ENCODE results near the gene ZNF280D. TPM values are rescaled to one million over a fixed set of nuclear protein-coding genes. Genes with fewer than 3 reads are reported as not detected.

Gene ZNF280D
- total RNA-seq, 2 experiments from 2014 or later, result 18.9 to 19.7 TPM

- intact Hi-C loops (cut with DNase I, micrococcal nuclease), result no loop called here
- DNase-seq (no peak), ATAC-seq (no peak)
- Mint-ChIP-seq H3K4me3 (no peak overlapping the region), H3K27ac (no peak overlapping the region), H3K4me1 (peaks cover 2% of the 10 kb centered on the region), H3K36me3 (ENCODE audit: low read depth) (peaks cover 26% of the 10 kb centered on the region), H3K27me3 (no peaks in the 10 kb centered on the region), H3K9me3 (ENCODE audit: low read depth) (no peaks in the 10 kb centered on the region)
- POLR2A ChIA-PET, result interaction anchor here (0.6 kb wide), 1 partner anchor 37 kb away, joined by 4 read pairs; no protein-coding TSS in a partner anchor
- CTCF ChIA-PET, result no interaction called here
These were observed 35.0 kb downstream of the ZNF280D start for GRCh38 chr15:56698270-56698669.

GRCh38 chr15:56693761-56694160 is 39.5 kb downstream of the ZNF280D start:
- H3K9me3 Mint-ChIP-seq (ENCODE audit: low read depth), result no peaks in the 10 kb centered on the region
- intact Hi-C loops (cut with DNase I, micrococcal nuclease), result no loop called here
- no peaks in the 10 kb centered on the region for H3K27me3 Mint-ChIP-seq
- H3K27ac Mint-ChIP-seq, result no peak overlapping the region
- ChIA-PET CTCF (interaction anchor here (0.7 kb wide), 1 partner anchor 50 kb away, joined by 3 read pairs; no protein-coding TSS in a partner anchor), POLR2A (no interaction called here)
- no peaks in the 10 kb centered on the region for H3K4me1 Mint-ChIP-seq
- H3K36me3 Mint-ChIP-seq (ENCODE audit: low read depth), result peaks cover 7% of the 10 kb centered on the region
- DNase-seq (no peak), ATAC-seq (no peak)
- no peak overlapping the region for H3K4me3 Mint-ChIP-seq

GRCh38 chr15:56690733-56691132 is 42.6 kb downstream of the ZNF280D start:
- no peak overlapping the region for H3K27ac Mint-ChIP-seq
- DNase-seq (no peak), ATAC-seq (no peak)
- intact Hi-C loops (cut with DNase I, micrococcal nuclease), result no loop called here
- H3K27me3 Mint-ChIP-seq, result no peaks in the 10 kb centered on the region
- no peaks in the 10 kb centered on the region for H3K4me1 Mint-ChIP-seq
- H3K4me3 Mint-ChIP-seq, result no peak overlapping the region
- ChIA-PET CTCF (no interaction called here), POLR2A (no interaction called here)
- no peaks in the 10 kb centered on the region for H3K9me3 Mint-ChIP-seq (ENCODE audit: low read depth)
- peaks cover 6% of the 10 kb centered on the region for H3K36me3 Mint-ChIP-seq (ENCODE audit: low read depth)

- Mint-ChIP-seq H3K9me3 (ENCODE audit: low read depth) (no peaks in the 10 kb centered on the region), H3K4me3 (no peak overlapping the region), H3K27me3 (no peaks in the 10 kb centered on the region), H3K27ac (no peak overlapping the region), H3K4me1 (no peaks in the 10 kb centered on the region), H3K36me3 (ENCODE audit: low read depth) (peaks cover 6% of the 10 kb centered on the region)
- ChIA-PET CTCF (no interaction called here), POLR2A (no interaction called here)
- DNase-seq, result no peak
- no peak for ATAC-seq
- intact Hi-C loops (cut with DNase I, micrococcal nuclease), result no loop called here
These were observed 49.4 kb downstream of the ZNF280D start for GRCh38 chr15:56683908-56684307.

GRCh38 chr15:56681113-56681512 is 52.2 kb downstream of the ZNF280D start:
- ATAC-seq, result no peak
- intact Hi-C loops (cut with DNase I, micrococcal nuclease), result no loop called here
- Mint-ChIP-seq H3K9me3 (ENCODE audit: low read depth) (no peaks in the 10 kb centered on the region), H3K4me1 (no peaks in the 10 kb centered on the region), H3K36me3 (ENCODE audit: low read depth) (peaks cover 7% of the 10 kb centered on the region), H3K27ac (no peak overlapping the region), H3K4me3 (no peak overlapping the region), H3K27me3 (no peaks in the 10 kb centered on the region)
- DNase-seq, result no peak
- ChIA-PET POLR2A (interaction anchor here (0.6 kb wide), 1 partner anchor 1087 kb away, joined by 4 read pairs; no protein-coding TSS in a partner anchor), CTCF (interaction anchor here (1.0 kb wide), 1 partner anchor 15 kb away, joined by 3 read pairs; no protein-coding TSS in a partner anchor)

- Mint-ChIP-seq H3K4me1 (no peaks in the 10 kb centered on the region), H3K36me3 (ENCODE audit: low read depth) (peaks cover 16% of the 10 kb centered on the region), H3K9me3 (ENCODE audit: low read depth) (no peaks in the 10 kb centered on the region), H3K4me3 (no peak overlapping the region), H3K27me3 (no peaks in the 10 kb centered on the region), H3K27ac (no peak overlapping the region)
- ATAC-seq (no peak), DNase-seq (no peak)
- ChIA-PET POLR2A (interaction anchor here (0.6 kb wide), 1 partner anchor 9 kb away, joined by 4 read pairs; no protein-coding TSS in a partner anchor), CTCF (interaction anchor here (1.6 kb wide), 1 partner anchor 191 kb away, joined by 3 read pairs; no protein-coding TSS in a partner anchor)
- intact Hi-C loops (cut with DNase I, micrococcal nuclease), result no loop called here
These were observed 54.1 kb downstream of the ZNF280D start for GRCh38 chr15:56679225-56679624.

- no peaks in the 10 kb centered on the region for H3K27me3 Mint-ChIP-seq
- no peaks in the 10 kb centered on the region for H3K4me1 Mint-ChIP-seq
- no peak for DNase-seq
- CTCF ChIA-PET, result no interaction called here
- ATAC-seq, result no peak
- peaks cover 16% of the 10 kb centered on the region for H3K36me3 Mint-ChIP-seq (ENCODE audit: low read depth)
- intact Hi-C loops (cut with DNase I, micrococcal nuclease), result no loop called here
- H3K9me3 Mint-ChIP-seq (ENCODE audit: low read depth), result no peaks in the 10 kb centered on the region
- no peak overlapping the region for H3K27ac Mint-ChIP-seq
- POLR2A ChIA-PET, result no interaction called here
- H3K4me3 Mint-ChIP-seq, result no peak overlapping the region
These were observed 54.7 kb downstream of the ZNF280D start for GRCh38 chr15:56678571-56678970.

- no peaks in the 10 kb centered on the region for H3K9me3 Mint-ChIP-seq (ENCODE audit: low read depth)
- no peaks in the 10 kb centered on the region for H3K27me3 Mint-ChIP-seq
- no peak overlapping the region for H3K4me3 Mint-ChIP-seq
- ATAC-seq, result no peak
- intact Hi-C loops (cut with DNase I, micrococcal nuclease), result no loop called here
- no peak for DNase-seq
- no peak overlapping the region for H3K27ac Mint-ChIP-seq
- peaks cover 16% of the 10 kb centered on the region for H3K36me3 Mint-ChIP-seq (ENCODE audit: low read depth)
- ChIA-PET POLR2A (no interaction called here), CTCF (no interaction called here)
- H3K4me1 Mint-ChIP-seq, result no peaks in the 10 kb centered on the region
These were observed 56.0 kb downstream of the ZNF280D start for GRCh38 chr15:56677271-56677670.

GRCh38 chr15:56675930-56676329 is 57.4 kb downstream of the ZNF280D start:
- ATAC-seq (no peak), DNase-seq (no peak)
- Mint-ChIP-seq H3K27ac (no peak overlapping the region), H3K9me3 (ENCODE audit: low read depth) (no peaks in the 10 kb centered on the region), H3K27me3 (no peaks in the 10 kb centered on the region), H3K36me3 (ENCODE audit: low read depth) (peaks cover 20% of the 10 kb centered on the region), H3K4me3 (no peak overlapping the region), H3K4me1 (no peaks in the 10 kb centered on the region)
- ChIA-PET CTCF (no interaction called here), POLR2A (interaction anchor here (0.7 kb wide), 1 partner anchor 225 kb away, joined by 3 read pairs; no protein-coding TSS in a partner anchor)
- intact Hi-C loops (cut with DNase I, micrococcal nuclease), result no loop called here

- intact Hi-C loops (cut with DNase I, micrococcal nuclease), result no loop called here
- H3K9me3 Mint-ChIP-seq (ENCODE audit: low read depth), result no peaks in the 10 kb centered on the region
- ChIA-PET POLR2A (no interaction called here), CTCF (no interaction called here)
- H3K27ac Mint-ChIP-seq, result no peak overlapping the region
- peaks cover 20% of the 10 kb centered on the region for H3K36me3 Mint-ChIP-seq (ENCODE audit: low read depth)
- no peak for DNase-seq
- H3K4me1 Mint-ChIP-seq, result no peaks in the 10 kb centered on the region
- no peak for ATAC-seq
- no peak overlapping the region for H3K4me3 Mint-ChIP-seq
- H3K27me3 Mint-ChIP-seq, result no peaks in the 10 kb centered on the region
These were observed 58.5 kb downstream of the ZNF280D start for GRCh38 chr15:56674857-56675256.

GRCh38 chr15:56672721-56673120 is 60.6 kb downstream of the ZNF280D start:
- no peaks in the 10 kb centered on the region for H3K4me1 Mint-ChIP-seq
- H3K27me3 Mint-ChIP-seq, result no peaks in the 10 kb centered on the region
- H3K4me3 Mint-ChIP-seq, result no peak overlapping the region
- no peak overlapping the region for H3K27ac Mint-ChIP-seq
- POLR2A ChIA-PET, result no interaction called here
- peaks cover 16% of the 10 kb centered on the region for H3K36me3 Mint-ChIP-seq (ENCODE audit: low read depth)
- CTCF ChIA-PET, result no interaction called here
- no peak for DNase-seq
- intact Hi-C loops (cut with DNase I, micrococcal nuclease), result no loop called here
- no peak for ATAC-seq
- no peaks in the 10 kb centered on the region for H3K9me3 Mint-ChIP-seq (ENCODE audit: low read depth)

GRCh38 chr15:56667517-56667916 is 65.8 kb downstream of the ZNF280D start:
- Mint-ChIP-seq H3K9me3 (ENCODE audit: low read depth) (no peaks in the 10 kb centered on the region), H3K27ac (no peak overlapping the region), H3K27me3 (no peaks in the 10 kb centered on the region), H3K4me1 (no peaks in the 10 kb centered on the region), H3K4me3 (no peak overlapping the region), H3K36me3 (ENCODE audit: low read depth) (peaks cover 28% of the 10 kb centered on the region)
- ATAC-seq, result no peak
- no peak for DNase-seq
- intact Hi-C loops (cut with DNase I, micrococcal nuclease), result no loop called here
- ChIA-PET POLR2A (no interaction called here), CTCF (no interaction called here)

- ATAC-seq (no peak), DNase-seq (no peak)
- CTCF ChIA-PET, result interaction anchor here (1.2 kb wide), 2 partner anchors 79 to 478 kb away, joined by 3 to 4 read pairs; no protein-coding TSS in a partner anchor
- no peak overlapping the region for H3K27ac Mint-ChIP-seq
- peaks cover 32% of the 10 kb centered on the region for H3K36me3 Mint-ChIP-seq (ENCODE audit: low read depth)
- POLR2A ChIA-PET, result no interaction called here
- H3K27me3 Mint-ChIP-seq, result no peaks in the 10 kb centered on the region
- H3K9me3 Mint-ChIP-seq (ENCODE audit: low read depth), result no peaks in the 10 kb centered on the region
- intact Hi-C loops (cut with DNase I, micrococcal nuclease), result no loop called here
- H3K4me1 Mint-ChIP-seq, result no peaks in the 10 kb centered on the region
- H3K4me3 Mint-ChIP-seq, result no peak overlapping the region
These were observed 72.4 kb downstream of the ZNF280D start for GRCh38 chr15:56660943-56661342.

All from activated CD4-positive, alpha-beta T cell treated with anti-CD3 and anti-CD28 coated beads for 36 hours (primary cell).